Calu3 (cell line): ENCODE results near the gene TRMO. TPM values are rescaled to one million over a fixed set of nuclear protein-coding genes. Genes with fewer than 3 reads are reported as not detected.

Experiments
- BruUV-seq: library from RNA; stranded (reverse); fragments of 400-500 nt; replicated peaks from 2 replicates; lab custom pipeline; 2021; lab: Mats Ljungman, UMichigan
- CTCF ChIA-PET: fragments of 300-600 bp; sonication (Branson Sonifier 250); formaldehyde crosslinking; loops from one replicate; lab custom pipeline; 2022; ENCODE audit warnings: antibody characterized with exemption; lab: Charles Lee
- DNase-seq: peaks from one replicate; pipeline ENCODE4 v3.0.0; 2022
- H3K27ac Mint-ChIP-seq: one replicate; pipeline ENCODE4 v1.8.0; 2022; ENCODE audit warnings: mixed read lengths; ENCODE audit not compliant: unreplicated experiment
- H3K27me3 Mint-ChIP-seq: one replicate; pipeline ENCODE4 v1.8.0; 2022; ENCODE audit warnings: mixed read lengths; ENCODE audit not compliant: unreplicated experiment
- H3K36me3 Mint-ChIP-seq: one replicate; pipeline ENCODE4 v1.8.0; 2022; ENCODE audit warnings: mild to moderate bottlenecking, moderate library complexity, mixed read lengths; ENCODE audit not compliant: insufficient read depth, unreplicated experiment
- H3K4me1 Mint-ChIP-seq: one replicate; pipeline ENCODE4 v1.8.0; 2022; ENCODE audit warnings: mild to moderate bottlenecking, low read depth, mixed read lengths; ENCODE audit not compliant: unreplicated experiment
- H3K4me3 Mint-ChIP-seq: one replicate; pipeline ENCODE4 v1.8.0; 2022; ENCODE audit warnings: mild to moderate bottlenecking, low read depth, moderate library complexity, mixed read lengths; ENCODE audit not compliant: unreplicated experiment
- H3K9me3 Mint-ChIP-seq: one replicate; pipeline ENCODE4 v1.8.0; 2022; ENCODE audit warnings: low read depth, mixed read lengths; ENCODE audit not compliant: unreplicated experiment
- intact Hi-C: fragments of 100-400 bp; cut with micrococcal nuclease; formaldehyde crosslinking; loops from one replicate; pipeline ENCODE4 v1.10.0; 2022; ENCODE audit not compliant: unreplicated experiment
- total RNA-seq: library from RNA; stranded (reverse); gene quantifications from 2 replicates; pipeline ENCODE4 v1.2.3, GENCODE V29; 2022
- TF ChIP-seq, protein P1 (sequence below): fragments of 200-600 bp; IDR thresholded peaks from one replicate; pipeline ENCODE4 v1.8.0; 2022; ENCODE audit warnings: antibody characterized with exemption; ENCODE audit not compliant: unreplicated experiment

The TRMO gene
- total RNA-seq, 1 experiment from 2014 or later = 4.8 TPM

GRCh38 chr9:97860451-97861147 is 61.7 kb downstream of the TRMO start:
- Mint-ChIP-seq H3K27ac (no peak overlapping the region), H3K9me3 (no peaks in the 10 kb centered on the region), H3K4me3 (no peak overlapping the region), H3K27me3 (peaks cover 12% of the 10 kb centered on the region), H3K36me3 (no peaks in the 10 kb centered on the region), H3K4me1 (no peaks in the 10 kb centered on the region)
- TF ChIP-seq, protein P1, sequence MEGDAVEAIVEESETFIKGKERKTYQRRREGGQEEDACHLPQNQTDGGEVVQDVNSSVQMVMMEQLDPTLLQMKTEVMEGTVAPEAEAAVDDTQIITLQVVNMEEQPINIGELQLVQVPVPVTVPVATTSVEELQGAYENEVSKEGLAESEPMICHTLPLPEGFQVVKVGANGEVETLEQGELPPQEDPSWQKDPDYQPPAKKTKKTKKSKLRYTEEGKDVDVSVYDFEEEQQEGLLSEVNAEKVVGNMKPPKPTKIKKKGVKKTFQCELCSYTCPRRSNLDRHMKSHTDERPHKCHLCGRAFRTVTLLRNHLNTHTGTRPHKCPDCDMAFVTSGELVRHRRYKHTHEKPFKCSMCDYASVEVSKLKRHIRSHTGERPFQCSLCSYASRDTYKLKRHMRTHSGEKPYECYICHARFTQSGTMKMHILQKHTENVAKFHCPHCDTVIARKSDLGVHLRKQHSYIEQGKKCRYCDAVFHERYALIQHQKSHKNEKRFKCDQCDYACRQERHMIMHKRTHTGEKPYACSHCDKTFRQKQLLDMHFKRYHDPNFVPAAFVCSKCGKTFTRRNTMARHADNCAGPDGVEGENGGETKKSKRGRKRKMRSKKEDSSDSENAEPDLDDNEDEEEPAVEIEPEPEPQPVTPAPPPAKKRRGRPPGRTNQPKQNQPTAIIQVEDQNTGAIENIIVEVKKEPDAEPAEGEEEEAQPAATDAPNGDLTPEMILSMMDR = no peak
- intact Hi-C loops = no loop called here
- CTCF ChIA-PET = no interaction called here
- no TSS peak for BruUV-seq
- no peak for DNase-seq

GRCh38 chr9:97859346-97859745 is 63.0 kb downstream of the TRMO start:
- DNase-seq = no peak
- Mint-ChIP-seq H3K36me3 (peaks cover under 1% of the 10 kb centered on the region), H3K27me3 (peaks cover 12% of the 10 kb centered on the region), H3K4me3 (no peak overlapping the region), H3K9me3 (no peaks in the 10 kb centered on the region), H3K4me1 (no peaks in the 10 kb centered on the region), H3K27ac (no peak overlapping the region)
- CTCF ChIA-PET = no interaction called here
- TF ChIP-seq, protein P1 = no peak
- intact Hi-C loops = no loop called here
- BruUV-seq = no TSS peak

DNA sequence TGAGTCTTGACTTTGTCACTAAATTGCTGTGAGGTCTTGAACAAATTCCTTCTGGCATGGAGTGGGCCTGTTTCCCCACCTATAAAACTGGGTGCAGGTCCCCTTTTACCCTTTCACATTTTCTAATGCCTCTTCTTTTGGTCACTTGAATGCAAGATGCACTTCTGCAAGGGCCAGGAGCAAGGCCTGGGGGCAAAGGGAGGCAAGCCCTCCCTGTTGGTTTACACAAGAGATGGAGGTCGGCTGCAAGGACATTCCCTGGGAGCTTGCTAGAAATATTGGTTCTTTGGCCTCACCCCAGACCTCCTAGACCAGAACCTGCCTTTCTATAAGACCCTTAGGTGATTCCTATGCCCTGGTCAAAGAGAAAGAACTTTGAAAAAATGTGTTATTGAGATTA is 63.5 kb downstream of the TRMO start:
- no peaks in the 10 kb centered on the region for H3K4me1 Mint-ChIP-seq
- peaks cover 5% of the 10 kb centered on the region for H3K36me3 Mint-ChIP-seq
- TF ChIP-seq, protein P1 = no peak
- H3K4me3 Mint-ChIP-seq = no peak overlapping the region
- BruUV-seq = no TSS peak
- H3K27me3 Mint-ChIP-seq = peaks cover 12% of the 10 kb centered on the region
- CTCF ChIA-PET = no interaction called here
- no peaks in the 10 kb centered on the region for H3K9me3 Mint-ChIP-seq
- H3K27ac Mint-ChIP-seq = no peak overlapping the region
- no peak for DNase-seq
- intact Hi-C loops = no loop called here

GRCh38 chr9:97858393-97858713 is 63.9 kb downstream of the TRMO start:
- H3K27me3 Mint-ChIP-seq = peaks cover 12% of the 10 kb centered on the region
- H3K27ac Mint-ChIP-seq = no peak overlapping the region
- intact Hi-C loops = no loop called here
- TF ChIP-seq, protein P1 = no peak
- no TSS peak for BruUV-seq
- no peaks in the 10 kb centered on the region for H3K4me1 Mint-ChIP-seq
- H3K4me3 Mint-ChIP-seq = no peak overlapping the region
- CTCF ChIA-PET = no interaction called here
- no peaks in the 10 kb centered on the region for H3K9me3 Mint-ChIP-seq
- no peak for DNase-seq
- H3K36me3 Mint-ChIP-seq = peaks cover 10% of the 10 kb centered on the region
